Measurements from ENCODE around the gene SYNJ2.

GRCh38 chr6:158031381-158032353 is 50.0 kb downstream of the SYNJ2 start:
- TF ChIP-seq CTCF (IDR thresholded peaks at IDR 0.05; ENCODE audit: low read depth, low read length): no peak
- no peak for TF ChIP-seq EZH2phosphoT487 (IDR thresholded peaks at IDR 0.05; ENCODE audit: low read depth)
